Measurements from ENCODE around the gene SH2D4B.

SH2D4B gene

DNA sequence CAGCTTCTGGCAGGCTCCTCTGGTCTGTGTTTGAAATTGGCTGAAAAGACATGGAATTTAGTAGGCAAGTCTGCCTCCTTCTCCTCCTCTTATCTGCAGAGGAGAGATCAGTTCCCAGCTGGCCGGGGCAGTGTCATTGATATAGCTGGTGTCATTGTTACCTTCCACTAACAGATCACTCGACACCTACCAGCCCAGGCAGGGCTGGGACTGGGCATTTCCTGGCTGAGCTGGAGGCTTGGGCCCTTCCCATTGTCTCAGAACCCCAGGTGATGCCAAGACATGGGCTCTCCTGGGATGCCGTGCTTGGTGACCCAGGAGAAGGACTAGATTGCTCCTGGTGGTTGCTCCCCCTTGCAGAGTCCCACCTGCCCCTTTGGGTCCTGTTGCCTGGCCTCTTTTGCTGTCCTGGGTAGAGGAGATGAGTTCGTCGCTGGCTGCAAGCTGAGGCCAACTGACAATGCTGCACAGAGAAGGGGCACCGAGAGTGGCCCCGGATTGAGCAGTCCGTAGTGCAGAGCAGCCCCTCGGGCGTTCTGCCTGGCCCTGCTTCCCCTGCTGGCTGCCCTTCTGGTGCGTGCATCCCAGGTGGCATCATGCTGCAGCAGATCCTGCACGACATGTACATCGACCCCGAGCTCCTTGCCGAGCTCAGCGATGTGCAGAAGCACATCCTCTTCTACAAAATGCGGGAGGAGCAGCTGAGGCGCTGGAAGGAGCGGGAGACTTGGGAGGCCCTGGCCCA is at the start of gene SH2D4B:
TSS of gene SH2D4B (plus strand) at position 167 of the 745 bp plus-strand sequence. CDS start at position 597, 430 bp downstream.
- DNase-seq = no peak

- no peak for DNase-seq
These were observed 49.1 kb upstream of the SH2D4B start for GRCh38 chr10:80488539-80489066.

DNA sequence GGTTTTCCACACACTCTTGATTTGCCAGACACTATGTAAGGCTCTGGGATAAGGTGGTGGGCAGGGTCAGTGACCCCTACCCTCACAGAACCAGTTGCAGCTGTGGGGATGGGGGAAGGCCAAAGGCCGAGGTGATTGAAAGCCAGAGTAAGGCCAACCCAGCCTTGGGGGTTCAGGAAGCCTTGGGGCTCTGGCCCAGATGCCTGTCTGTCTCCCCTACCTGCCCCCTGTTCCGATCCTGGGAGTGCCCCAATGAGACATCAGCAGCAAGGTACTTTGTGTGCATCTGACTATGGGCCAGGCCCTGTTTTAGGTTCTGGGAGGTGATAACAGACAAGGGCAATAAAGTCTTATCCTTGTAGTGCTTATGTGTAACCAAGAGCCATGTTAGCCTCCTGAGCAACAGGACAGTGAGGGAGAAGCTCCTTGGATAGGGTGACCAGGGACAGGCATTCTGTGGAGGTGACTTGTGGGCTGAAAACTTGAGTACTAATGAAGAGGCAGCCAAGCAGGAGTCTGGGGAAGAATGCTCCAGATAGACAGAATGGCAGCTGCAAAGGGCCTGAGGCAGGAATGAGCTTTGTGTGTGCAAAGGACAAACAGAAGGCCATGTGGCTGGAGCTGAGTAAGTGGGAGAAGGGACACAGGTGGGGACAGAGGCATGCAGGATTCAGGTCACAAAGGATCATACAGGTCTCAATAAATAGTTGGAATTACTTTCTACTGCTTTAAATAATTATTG is 48.2 kb upstream of the SH2D4B start:
- no peak for DNase-seq

GRCh38 chr10:80491251-80492102 is 46.2 kb upstream of the SH2D4B start:
- DNase-seq = no peak

DNA sequence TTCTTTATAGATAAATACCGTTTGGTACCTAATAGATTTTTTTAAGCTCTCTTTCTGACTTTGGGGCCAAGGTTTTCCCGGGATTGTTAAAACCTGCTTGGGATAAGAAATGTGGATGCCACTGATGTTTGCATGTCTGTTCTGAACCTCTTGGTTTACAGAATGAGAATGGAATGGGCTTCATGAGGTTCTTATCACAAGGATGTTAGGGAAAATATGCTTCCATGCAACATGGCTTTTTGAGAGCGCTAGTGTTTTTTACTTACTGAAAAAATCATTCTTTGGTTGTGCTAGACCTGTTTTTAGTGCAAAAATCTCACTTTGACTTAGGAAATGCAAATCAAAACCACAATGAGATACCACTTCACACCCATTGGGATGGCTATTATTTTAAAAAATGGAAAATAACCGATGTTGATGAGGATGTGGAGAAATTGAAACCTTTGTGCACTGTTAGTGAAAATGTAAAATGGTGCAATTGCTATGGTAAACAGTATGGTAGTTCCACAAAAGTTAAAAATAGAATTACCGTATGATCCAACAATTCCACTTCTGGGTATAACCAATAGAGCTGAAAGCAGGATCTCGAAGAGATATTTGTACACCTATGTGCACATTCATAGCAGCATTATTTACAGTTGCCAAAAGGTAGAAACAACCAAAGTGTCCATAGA is 44.7 kb upstream of the SH2D4B start:
- DNase-seq = no peak

DNA sequence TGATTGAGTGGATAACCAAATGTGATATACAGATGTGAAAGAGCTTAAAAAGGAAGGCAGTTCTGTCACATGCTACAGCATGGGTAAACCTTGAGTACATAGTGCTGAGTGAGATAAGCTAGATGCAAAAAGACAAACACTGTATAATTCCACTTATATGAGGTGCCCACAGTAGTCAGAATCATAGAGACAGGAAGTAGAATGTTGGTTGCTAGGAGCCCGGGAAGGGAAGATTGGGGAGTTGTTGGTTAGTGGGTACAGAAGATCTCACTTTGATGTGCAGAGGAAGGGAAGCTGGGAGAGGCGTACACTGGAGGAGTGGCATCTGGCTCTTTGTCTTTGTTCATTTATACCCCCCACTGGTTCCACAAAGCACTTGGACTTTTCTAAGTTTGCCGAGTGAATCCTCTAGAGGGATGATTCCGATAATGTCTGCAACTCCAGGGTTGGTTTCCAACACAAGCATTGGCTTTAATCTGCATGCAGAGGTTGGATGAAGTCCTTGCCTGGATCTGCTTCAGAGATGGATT is 44.1 kb upstream of the SH2D4B start:
- no peak for DNase-seq

DNA sequence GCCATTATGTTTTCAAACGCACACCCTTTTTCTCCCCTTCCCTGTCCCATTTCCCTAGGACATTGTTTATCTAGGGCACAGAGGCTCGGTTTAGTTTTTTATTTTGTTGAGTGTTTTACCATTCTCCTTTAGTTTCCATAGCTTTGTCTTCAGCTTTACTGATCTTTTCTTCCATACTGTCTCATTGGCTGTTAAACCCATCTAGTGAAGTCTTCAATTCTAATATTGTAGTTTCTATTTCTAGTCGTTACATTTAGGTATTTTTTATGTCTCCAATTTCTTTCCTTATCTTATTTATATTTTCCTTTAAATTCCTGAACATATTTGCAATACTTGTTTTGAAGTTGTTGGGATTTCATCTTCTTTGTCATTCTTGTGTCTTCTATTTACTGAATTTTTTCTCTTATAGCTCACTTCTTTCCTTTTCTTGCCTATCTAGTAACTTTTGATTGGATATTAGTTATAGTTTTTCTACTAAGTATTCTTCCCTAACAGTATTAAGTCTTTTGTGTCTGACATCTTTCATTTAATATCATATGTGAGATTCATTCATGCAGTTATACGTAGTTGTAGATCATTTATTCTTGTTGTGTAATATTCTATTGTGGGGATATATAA is 41.0 kb upstream of the SH2D4B start:
- DNase-seq = no peak

DNA sequence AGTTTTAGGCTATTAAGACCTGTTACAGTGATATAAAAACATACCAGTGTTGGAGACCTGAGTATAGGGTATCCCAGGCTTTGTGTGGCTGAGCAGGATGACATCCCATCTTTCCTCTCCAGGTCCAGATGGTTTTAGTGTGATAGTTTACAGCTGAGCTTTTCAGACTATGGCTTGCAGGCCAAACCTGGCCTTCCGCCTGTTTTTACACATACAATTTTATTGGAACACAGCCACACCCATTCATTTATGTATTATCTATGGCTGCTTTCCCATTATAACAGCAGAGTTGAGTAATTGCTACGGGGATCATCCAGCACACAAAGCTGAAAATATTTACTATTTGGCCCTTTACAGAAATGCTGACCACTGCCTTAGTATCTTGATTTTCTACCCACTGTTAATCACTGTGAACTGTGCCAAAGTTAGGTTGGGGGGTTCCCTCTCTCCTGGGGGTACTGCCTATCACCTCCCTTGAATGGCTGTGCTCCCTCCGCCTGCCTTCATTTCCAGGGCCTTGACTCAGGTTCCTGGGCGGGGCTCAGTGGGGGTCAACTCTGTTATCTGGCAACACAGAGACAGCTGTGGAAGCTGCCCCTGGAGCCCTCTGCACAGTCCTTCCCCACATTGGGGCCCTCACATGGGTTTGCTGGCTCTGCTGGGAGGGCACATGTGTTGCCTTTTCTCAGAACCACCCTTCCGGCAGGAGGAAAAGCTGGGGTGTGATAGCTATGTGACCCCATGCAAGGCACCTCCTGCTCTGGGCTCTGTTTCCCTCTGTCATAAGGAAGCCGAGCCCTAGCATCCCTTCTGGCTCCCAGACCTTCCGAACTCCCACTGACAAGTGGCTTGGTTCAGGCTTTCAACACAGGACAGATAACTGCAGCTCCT is 40.3 kb upstream of the SH2D4B start:
- no peak for DNase-seq

GRCh38 chr10:80498078-80498832 is 39.4 kb upstream of the SH2D4B start:
- no peak for DNase-seq

GRCh38 chr10:80498833-80499741 is 38.6 kb upstream of the SH2D4B start:
- no peak for DNase-seq

- no peak for DNase-seq
These were observed 36.9 kb upstream of the SH2D4B start for GRCh38 chr10:80500572-80501380.

DNA sequence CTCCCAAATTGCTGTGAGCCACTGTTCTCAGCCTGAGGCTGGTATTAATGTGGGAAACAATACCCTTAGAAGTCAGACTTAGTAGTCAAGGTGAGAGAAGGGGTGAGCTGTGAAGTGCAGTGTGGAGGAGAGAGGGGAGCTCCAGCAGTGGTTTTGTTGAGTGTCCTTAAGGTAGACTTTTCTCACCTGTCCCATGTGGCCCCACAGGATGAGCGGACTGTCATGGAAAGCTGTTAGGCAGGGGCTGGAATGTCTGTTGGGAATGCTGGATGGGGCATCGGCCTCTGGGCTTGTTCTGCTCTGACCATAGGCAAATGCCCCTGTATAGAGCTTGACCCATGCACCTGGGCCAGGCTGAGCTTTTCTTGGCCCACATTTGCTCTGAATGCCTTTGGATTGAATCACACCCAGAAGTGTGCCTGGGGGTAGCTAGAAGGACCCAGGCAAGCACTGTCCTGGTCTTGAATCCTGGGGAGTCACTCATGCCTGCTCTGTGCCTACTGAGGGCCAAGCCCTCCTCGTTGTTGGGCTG is 36.3 kb upstream of the SH2D4B start:
- DNase-seq = no peak

- DNase-seq = no peak
These were observed 35.7 kb upstream of the SH2D4B start for GRCh38 chr10:80501913-80502521.

DNA sequence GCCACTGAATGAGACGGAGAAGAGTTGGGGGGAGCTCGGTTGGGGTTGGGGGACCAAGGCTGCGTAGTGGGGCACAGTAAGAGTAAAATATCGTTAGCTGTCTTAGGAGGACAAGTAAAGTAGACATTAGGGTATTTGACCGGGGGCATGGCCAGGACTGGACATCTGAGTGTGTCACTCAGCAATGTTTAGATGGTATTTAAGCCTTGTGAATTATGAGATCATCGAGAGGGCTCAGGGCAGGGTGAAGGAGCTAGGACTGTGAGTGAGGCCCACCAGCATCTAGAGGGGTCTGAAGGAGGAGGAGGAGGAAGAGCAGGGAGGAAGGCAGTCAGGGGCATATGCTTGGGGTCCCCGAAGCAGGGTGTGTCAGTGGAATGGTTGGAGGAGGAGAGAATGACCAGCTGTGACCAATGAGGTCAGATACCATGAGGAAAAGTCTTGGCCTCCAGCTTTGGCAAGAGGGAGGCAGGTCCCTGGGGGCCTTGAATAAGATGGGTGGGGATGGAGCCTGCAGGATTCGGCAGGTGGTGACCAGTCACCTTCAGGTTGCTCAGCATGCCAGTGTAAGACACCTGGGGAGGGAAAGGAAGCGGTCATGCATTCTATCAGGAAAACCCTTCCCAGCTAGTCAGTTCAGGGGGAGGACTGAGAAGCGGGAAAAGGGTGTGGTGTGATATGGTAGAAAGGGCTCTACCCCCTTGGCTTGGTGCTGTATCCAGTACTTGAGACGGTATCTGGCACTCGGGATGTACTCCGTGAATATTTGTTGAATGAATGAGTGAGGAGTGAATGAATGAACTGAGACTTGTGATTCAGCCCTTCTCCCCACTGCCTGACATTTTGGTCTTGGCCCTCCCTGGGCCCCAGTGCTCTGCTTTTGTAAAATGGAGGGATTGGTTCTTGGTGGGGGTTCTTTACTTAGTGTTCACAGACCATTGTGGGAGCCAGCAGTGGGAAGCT is 34.8 kb upstream of the SH2D4B start:
- DNase-seq = no peak

DNA sequence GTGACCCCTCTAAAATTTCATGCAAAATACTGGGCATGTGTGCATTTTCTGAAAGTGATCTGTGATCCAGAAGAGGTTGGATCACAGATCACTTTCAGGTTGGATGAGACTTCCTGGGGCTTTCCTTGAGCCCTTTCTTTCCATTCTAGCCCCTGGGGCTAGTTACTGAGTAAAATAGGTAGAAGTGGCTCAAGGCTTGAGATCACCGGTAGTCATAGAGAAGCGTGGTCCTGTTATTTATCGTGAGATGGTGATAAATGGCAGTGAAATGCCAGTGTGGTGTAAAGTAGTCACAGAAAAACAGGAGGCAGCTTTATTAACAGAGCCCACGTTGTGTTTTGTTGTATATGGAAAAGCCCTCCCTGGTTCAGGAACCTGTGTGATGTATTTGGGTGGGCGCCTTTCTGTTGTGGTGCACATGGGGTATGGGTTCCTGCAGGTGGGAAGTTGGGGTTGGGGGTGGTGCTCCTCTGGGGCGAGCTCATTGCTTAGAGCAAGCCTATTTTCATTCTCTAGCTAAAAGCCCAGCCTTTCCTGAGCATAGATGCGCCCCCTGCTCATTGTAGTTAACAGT is 34.0 kb upstream of the SH2D4B start:
- no peak for DNase-seq
